GM21717 (cell line): ENCODE results near the gene RUSC1.

Source experiments
- ATAC-seq: cut with Tn5 transposase; IDR thresholded peaks from one replicate; pipeline ENCODE4 v1.9.1; 2021; ENCODE audit warnings: mild to moderate bottlenecking, moderate library complexity; ENCODE audit not compliant: unreplicated experiment

RUSC1 gene

DNA sequence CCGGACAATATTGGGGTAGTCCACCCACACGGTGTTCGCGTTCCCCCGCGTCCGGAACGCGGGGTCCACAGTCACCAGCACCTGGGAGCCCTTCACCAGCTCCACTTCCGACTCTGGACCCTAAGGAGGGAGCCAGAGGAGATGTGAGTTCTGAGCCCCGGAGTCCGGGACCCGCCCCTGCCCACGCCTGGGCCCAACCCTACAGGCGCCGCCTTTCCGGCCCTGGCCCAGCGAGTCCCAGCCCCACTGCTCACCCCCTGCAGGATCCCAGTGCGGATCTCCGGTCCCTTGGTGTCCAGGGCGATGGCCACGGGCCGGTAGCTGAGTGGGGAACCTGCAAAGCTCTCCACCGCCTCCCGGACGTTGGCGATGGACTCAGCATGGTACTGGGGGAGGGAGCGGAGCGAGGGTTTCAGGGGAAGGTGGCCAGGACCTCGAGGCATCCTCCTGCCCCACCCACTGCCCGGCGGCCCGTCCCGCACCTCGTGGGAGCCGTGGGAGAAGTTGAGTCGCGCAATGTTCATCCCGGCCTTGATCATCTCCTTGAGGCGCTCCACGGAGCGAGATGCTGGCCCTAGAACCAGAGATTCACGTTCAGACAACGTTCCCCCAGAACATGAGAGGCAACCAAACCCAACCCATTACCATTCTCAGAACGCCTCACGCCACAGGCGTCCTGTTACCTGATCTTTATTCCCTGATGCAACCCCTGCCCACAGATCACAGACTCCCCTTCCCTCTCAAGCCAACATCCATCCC, 25.3 kb upstream of the RUSC1 start:
- no peak for ATAC-seq

- ATAC-seq, result no peak
Measured at GRCh38 chr1:155295942-155296267, 24.8 kb upstream of the RUSC1 start.

DNA sequence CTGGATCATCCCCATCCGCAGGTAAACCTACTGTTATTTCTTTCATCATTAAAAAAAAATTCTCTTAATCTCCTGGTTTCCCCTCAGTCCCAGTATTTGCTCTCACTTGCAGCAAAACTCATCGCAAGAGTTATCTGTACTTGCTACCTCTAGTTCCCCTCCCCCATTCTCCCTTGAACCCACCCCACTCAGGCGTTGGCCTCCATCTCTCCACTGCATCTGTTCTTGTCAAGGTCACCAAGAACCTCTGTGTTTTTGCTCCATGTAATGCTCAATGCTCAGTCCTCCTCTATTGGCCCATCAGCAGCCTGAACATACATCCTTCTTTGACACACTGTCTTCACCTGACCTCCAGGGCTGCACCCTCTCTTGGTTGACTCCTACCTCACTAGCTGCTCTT, 24.0 kb upstream of the RUSC1 start:
- ATAC-seq, result no peak

DNA sequence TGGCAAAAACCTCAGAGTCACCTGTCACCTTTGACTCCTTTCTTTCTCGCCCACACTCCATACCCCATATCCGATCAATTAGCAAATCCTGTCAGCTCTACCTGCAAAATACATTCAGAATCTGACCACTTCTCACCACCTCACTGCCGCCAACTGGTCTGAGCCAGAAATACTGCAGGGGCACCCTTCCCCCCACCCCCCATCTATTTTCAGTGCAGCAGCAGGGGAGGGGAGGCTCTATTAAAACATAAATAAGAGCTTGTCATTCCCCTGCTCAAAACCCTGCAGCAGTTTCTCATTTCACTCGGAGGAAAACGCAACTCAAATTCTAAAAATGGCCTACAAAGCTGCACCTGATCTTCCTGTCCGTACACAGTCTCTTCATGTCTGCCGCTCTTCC, 23.3 kb upstream of the RUSC1 start:
- ATAC-seq, result no peak

GRCh38 chr1:155300024-155300423, 20.7 kb upstream of the RUSC1 start:
- no peak for ATAC-seq

DNA sequence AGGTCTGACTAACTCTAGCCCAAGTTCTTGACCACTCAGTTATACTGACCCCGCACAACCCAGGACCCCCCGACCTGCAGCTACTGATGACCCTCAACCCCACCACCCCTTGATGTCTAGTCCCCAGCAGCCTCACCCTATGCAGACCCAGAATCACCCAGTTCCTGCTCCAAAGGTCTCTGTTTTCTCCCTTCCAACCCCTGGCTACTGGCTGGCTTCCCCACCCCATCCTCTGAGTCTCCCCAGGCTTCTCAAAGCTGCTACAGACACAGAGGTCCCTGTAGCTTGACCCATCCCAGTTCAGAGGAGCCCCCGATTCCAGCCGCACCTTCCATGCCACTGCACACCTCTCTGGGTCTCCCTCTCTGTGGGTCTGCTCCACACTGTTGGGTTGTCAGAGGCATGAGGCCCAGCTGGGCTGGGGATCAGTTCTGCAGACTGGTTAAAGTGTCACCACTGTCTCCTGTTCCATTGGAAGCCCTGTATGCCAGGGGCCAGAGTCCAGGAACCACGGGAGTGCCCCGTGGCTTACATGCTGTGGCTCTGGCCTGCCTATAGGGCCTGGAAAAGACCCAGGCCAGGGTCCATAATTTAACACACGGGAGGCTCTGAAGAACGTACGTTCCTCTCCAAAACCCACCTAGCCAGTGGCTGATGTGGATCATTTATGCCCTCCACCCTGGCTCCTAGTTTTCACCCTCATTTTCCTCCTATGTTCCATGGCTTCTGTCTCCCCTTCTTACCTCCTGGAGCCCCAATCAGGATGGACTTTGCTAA, 20.0 kb upstream of the RUSC1 start:
- ATAC-seq, result no peak

- no peak for ATAC-seq
Measured at GRCh38 chr1:155301342-155301841, 19.3 kb upstream of the RUSC1 start, which contains the start of gene PKLR. PKLR (minus strand) TSS chr1:155301438; CDS start chr1:155301395, 43 bp downstream.

DNA sequence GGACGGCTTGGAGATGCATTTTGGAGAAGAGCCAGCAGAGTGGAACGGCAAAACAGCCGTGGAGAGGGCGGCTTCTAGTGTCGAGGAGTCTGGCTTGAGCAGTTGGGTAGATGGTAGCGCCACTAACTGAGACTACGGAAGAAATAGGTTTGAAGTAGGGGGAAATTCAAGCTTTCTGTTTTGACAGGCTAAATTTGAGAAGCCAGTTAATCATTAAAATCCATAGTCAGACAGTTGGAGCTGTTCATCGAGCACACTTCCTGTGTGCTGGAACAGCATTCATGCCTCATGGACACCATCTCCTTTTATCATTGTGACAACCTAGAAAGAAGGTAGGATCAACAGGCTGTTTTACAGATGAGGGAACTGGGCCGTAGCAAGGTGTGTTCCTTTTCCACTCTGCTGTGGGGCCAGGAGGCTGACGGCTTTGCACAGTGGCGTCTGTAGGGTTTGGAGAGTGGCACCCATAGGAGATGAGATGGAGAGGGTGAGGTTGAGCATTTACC, 16.1 kb upstream of the RUSC1 start:
- ATAC-seq, result no peak

DNA sequence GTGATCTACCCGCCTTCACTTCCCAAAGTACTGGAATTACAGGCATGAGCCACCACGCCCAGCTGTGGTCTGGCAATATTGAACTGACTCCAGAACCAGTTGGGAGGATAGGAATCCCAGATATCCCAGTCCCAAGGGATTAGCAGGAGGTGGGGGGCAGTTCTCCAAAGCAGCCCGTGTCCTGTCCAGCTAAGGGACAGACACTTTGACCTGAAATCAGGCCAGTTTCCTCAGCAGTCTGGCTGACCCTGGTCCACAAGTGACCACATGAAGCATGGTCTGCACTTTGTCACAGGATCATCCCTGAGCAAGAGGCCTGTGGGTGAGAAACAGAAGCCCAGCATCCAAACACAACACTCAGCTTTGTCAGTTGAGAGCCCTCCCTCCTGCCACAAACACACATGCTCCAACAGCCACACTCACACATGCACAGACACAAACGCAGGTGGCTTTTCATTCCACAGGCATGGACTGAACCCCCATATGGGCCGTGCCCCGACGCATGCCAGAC, 14.8 kb upstream of the RUSC1 start:
- no peak for ATAC-seq

- no peak for ATAC-seq
Measured at GRCh38 chr1:155307247-155307740, 13.4 kb upstream of the RUSC1 start.

DNA sequence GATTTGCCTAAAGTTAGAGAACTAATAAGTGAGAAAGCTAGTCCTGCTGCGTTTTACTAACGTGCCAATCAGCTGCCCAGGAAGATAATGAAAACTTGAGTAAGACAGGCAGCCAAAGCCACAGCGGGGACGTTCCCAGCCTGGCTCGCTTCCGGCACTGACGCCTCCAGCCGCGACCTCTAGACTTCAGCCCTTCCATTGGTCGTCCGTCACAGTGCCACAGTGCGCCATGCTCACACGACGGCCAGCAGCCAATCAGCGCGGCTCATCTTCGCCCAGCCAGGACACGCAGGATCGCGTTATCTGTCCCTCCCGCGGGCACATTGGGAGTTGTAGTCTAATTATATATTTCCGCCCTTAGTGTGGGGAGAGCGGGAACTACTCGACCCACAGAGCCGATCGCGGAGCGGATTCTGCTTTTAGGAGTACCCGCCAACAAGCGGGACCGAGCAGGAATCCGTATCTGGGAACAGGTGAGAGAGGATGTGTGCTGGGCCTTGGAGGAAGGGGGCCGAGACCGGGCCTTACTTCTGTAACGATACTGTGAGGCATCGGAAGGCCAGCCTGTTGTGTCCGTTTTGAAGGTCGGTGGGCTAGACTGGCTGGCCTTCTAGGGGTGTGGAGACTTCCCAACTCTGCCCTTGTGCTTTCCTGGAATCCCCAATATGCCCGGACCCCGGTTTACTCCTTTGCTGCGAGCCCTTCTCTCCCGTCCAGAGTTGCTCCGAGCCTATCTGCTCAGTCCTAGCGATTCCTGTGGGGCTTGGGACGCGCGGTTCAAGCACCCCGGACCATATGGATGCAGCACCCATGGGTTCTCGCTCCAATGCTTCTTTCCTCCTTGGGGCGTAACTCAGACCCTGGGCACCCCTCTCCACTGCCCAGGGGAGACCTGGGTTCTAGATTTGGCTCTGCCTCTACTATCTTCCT, 11.9 kb upstream of the RUSC1 start, which contains the start of gene FDPS:
FDPS (plus strand) TSS at position 374 of the 930 bp plus-strand sequence. CDS start 924 bp downstream, outside the sequence.
- ATAC-seq, result peak; percentile 92

- ATAC-seq, result no peak
Measured at GRCh38 chr1:155309423-155310021, 11.2 kb upstream of the RUSC1 start.

DNA sequence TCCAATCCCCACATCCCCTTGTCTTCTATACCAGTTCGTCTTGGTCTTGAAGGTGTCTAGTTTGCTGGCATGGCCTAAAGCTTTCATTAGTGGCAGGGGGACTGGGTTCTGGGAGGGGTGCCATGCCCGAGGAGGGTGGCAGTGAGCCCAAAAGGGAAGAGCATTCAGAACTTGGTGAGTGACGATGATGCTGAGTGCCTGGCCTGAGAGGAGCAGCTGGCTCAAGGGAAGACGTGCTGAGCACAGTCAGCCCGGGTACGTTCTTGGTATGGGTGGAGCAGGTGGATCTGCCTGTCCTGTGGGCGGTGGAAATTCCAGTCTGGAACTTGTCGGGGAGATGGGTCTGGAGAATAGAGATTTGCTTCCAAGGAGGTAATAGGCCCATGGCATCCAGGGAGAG, 7.4 kb upstream of the RUSC1 start:
- ATAC-seq, result no peak

- no peak for ATAC-seq
Measured at GRCh38 chr1:155316922-155317321, 3.8 kb upstream of the RUSC1 start.

GRCh38 chr1:155318082-155318481, 2.6 kb upstream of the RUSC1 start:
- ATAC-seq, result no peak

DNA sequence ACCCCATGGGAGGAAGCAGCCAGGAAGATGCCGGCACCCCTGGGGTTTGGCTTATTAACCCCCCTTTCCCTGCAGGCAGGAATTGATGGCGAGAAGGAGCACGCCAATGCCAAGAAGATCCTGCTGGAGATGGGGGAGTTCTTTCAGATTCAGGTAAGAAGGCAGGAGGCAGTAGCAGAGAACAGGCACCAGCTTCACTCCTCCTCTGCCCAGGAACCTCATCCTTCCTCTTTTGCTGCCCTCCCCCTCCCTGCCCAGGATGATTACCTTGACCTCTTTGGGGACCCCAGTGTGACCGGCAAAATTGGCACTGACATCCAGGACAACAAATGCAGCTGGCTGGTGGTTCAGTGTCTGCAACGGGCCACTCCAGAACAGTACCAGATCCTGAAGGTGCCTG, 1.2 kb upstream of the RUSC1 start:
- ATAC-seq, result no peak

DNA sequence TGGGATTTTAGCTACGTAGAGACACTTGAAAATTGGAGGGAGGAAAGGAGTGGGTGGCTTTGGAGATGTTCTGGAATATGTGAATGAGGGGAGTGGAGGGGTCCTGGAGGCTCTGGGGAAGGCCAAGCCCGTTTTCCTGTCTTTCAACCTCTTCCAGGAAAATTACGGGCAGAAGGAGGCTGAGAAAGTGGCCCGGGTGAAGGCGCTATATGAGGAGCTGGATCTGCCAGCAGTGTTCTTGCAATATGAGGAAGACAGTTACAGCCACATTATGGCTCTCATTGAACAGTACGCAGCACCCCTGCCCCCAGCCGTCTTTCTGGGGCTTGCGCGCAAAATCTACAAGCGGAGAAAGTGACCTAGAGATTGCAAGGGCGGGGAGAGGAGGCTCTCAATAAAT, 442 bp upstream of the RUSC1 start:
- no peak for ATAC-seq

DNA sequence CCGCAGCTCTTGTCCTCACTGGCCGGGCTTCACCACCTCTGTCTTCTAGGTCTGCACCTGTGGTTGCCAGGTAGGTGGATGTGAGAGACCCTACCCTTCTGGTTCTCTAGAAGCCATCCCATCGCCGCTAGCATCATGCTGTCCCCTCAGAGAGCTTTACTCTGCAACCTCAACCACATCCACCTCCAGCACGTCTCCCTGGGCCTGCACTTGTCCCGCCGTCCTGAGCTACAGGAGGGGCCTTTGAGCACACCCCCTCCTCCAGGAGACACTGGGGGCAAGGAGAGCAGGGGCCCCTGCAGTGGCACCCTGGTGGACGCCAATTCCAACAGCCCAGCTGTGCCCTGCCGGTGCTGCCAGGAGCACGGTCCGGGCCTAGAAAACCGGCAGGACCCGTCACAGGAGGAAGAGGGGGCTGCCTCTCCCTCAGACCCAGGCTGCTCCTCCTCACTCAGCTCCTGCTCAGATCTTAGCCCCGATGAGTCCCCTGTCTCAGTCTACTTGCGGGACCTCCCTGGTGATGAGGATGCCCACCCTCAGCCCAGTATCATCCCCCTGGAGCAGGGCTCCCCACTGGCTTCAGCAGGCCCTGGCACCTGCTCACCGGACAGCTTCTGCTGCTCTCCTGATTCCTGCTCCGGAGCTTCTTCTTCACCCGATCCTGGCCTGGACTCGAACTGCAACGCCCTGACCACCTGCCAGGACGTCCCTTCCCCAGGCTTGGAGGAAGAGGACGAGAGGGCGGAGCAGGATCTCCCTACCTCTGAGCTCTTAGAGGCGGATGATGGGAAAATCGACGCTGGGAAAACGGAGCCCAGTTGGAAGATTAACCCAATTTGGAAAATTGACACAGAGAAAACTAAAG, 1.2 kb downstream of the RUSC1 start:
- ATAC-seq, result no peak

- no peak for ATAC-seq
Measured at GRCh38 chr1:155322571-155322952, 1.9 kb downstream of the RUSC1 start.
